ENCODE data around the gene BABAM2. TPM values are rescaled to one million over a fixed set of nuclear protein-coding genes. Genes with fewer than 3 reads are reported as not detected.

BABAM2 gene
- total and polyA plus RNA-seq, 2 experiments from 2014 or later, result 17.8 to 21.5 TPM

- TF ChIP-seq ETS1 (IDR thresholded peaks at IDR 0.05), result no peak
- no peak for TF ChIP-seq STAT1 (IDR thresholded peaks at IDR 0.05; ENCODE audit: unreplicated experiment)
- TF ChIP-seq, protein P1, sequence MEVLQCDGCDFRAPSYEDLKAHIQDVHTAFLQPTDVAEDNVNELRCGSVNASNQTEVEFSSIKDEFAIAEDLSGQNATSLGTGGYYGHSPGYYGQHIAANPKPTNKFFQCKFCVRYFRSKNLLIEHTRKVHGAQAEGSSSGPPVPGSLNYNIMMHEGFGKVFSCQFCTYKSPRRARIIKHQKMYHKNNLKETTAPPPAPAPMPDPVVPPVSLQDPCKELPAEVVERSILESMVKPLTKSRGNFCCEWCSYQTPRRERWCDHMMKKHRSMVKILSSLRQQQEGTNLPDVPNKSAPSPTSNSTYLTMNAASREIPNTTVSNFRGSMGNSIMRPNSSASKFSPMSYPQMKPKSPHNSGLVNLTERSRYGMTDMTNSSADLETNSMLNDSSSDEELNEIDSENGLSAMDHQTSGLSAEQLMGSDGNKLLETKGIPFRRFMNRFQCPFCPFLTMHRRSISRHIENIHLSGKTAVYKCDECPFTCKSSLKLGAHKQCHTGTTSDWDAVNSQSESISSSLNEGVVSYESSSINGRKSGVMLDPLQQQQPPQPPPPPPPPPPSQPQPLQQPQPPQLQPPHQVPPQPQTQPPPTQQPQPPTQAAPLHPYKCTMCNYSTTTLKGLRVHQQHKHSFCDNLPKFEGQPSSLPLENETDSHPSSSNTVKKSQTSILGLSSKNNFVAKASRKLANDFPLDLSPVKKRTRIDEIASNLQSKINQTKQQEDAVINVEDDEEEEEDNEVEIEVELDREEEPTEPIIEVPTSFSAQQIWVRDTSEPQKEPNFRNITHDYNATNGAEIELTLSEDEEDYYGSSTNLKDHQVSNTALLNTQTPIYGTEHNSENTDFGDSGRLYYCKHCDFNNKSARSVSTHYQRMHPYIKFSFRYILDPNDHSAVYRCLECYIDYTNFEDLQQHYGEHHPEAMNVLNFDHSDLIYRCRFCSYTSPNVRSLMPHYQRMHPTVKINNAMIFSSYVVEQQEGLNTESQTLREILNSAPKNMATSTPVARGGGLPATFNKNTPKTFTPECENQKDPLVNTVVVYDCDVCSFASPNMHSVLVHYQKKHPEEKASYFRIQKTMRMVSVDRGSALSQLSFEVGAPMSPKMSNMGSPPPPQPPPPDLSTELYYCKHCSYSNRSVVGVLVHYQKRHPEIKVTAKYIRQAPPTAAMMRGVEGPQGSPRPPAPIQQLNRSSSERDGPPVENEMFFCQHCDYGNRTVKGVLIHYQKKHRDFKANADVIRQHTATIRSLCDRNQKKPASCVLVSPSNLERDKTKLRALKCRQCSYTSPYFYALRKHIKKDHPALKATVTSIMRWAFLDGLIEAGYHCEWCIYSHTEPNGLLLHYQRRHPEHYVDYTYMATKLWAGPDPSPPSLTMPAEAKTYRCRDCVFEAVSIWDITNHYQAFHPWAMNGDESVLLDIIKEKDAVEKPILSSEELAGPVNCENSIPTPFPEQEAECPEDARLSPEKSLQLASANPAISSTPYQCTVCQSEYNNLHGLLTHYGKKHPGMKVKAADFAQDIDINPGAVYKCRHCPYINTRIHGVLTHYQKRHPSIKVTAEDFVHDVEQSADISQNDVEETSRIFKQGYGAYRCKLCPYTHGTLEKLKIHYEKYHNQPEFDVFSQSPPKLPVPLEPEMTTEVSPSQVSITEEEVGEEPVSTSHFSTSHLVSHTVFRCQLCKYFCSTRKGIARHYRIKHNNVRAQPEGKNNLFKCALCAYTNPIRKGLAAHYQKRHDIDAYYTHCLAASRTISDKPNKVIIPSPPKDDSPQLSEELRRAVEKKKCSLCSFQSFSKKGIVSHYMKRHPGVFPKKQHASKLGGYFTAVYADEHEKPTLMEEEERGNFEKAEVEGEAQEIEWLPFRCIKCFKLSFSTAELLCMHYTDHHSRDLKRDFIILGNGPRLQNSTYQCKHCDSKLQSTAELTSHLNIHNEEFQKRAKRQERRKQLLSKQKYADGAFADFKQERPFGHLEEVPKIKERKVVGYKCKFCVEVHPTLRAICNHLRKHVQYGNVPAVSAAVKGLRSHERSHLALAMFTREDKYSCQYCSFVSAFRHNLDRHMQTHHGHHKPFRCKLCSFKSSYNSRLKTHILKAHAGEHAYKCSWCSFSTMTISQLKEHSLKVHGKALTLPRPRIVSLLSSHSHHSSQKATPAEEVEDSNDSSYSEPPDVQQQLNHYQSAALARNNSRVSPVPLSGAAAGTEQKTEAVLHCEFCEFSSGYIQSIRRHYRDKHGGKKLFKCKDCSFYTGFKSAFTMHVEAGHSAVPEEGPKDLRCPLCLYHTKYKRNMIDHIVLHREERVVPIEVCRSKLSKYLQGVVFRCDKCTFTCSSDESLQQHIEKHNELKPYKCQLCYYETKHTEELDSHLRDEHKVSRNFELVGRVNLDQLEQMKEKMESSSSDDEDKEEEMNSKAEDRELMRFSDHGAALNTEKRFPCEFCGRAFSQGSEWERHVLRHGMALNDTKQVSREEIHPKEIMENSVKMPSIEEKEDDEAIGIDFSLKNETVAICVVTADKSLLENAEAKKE (CRISPR knock-in tag; IDR thresholded peaks at IDR 0.05), result no peak
- no peak for TF ChIP-seq CREB1 (CRISPR knock-in tag; IDR thresholded peaks at IDR 0.05; ENCODE audit: low read depth)
These were observed 20.8 kb upstream of the BABAM2 start (continued) for GRCh38 chr2:27869763-27870162.

GRCh38 chr2:27870724-27871123 is 19.8 kb upstream of the BABAM2 start:
- Histone ChIP-seq H3K4me3 (no peak overlapping the region), H3K27ac (ENCODE audit: low read depth) (no peak overlapping the region), H3K9me2 (ENCODE audit: insufficient read depth) (0 out of 2 replicates have a peak, but pooled peaks cover 4% of the 10 kb centered on the region), H3F3A (replicated peaks; ENCODE audit: low read depth) (no peaks in the 10 kb centered on the region), H3K27me3 (ENCODE audit: insufficient read depth) (0 out of 2 replicates have a peak, but pooled peaks cover 4% of the 10 kb centered on the region), H3K36me3 (ENCODE audit: insufficient read depth) (no peaks in the 10 kb centered on the region), H2AFZ (no peak overlapping the region), H4K20me1 (replicated peaks; ENCODE audit: insufficient read depth) (no peaks in the 10 kb centered on the region), H3K4me1 (ENCODE audit: insufficient read depth) (no peaks in the 10 kb centered on the region), H3K79me2 (replicated peaks; ENCODE audit: insufficient read depth) (no peaks in the 10 kb centered on the region), H3K4me2 (no peak overlapping the region)
- ATAC-seq, result no peak
- H3K27ac Mint-ChIP-seq, result no peak overlapping the region
- H3K36me3 Mint-ChIP-seq (ENCODE audit: low read depth), result no peaks in the 10 kb centered on the region
- H3K4me1 Mint-ChIP-seq, result no peaks in the 10 kb centered on the region
- no peak overlapping the region for H3K4me3 Mint-ChIP-seq
- H3K27me3 Mint-ChIP-seq (ENCODE audit: insufficient read depth, low read depth, poor library complexity), result no peaks in the 10 kb centered on the region
- H3K9me3 Mint-ChIP-seq, result peaks cover 3% of the 10 kb centered on the region; the same call in 2 of the 3 replicates
- TF ChIP-seq, protein P2, sequence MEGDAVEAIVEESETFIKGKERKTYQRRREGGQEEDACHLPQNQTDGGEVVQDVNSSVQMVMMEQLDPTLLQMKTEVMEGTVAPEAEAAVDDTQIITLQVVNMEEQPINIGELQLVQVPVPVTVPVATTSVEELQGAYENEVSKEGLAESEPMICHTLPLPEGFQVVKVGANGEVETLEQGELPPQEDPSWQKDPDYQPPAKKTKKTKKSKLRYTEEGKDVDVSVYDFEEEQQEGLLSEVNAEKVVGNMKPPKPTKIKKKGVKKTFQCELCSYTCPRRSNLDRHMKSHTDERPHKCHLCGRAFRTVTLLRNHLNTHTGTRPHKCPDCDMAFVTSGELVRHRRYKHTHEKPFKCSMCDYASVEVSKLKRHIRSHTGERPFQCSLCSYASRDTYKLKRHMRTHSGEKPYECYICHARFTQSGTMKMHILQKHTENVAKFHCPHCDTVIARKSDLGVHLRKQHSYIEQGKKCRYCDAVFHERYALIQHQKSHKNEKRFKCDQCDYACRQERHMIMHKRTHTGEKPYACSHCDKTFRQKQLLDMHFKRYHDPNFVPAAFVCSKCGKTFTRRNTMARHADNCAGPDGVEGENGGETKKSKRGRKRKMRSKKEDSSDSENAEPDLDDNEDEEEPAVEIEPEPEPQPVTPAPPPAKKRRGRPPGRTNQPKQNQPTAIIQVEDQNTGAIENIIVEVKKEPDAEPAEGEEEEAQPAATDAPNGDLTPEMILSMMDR (conservative IDR thresholded peaks at IDR 0.05; ENCODE audit: low read depth in 2 of 2), result no peak
- no peak for TF ChIP-seq JUNB (IDR thresholded peaks at IDR 0.05; ENCODE audit: unreplicated experiment)
- DNase-seq (ENCODE audit: low spot score), result no peak
